Sigmoid colon (tissue), 4 donors: ENCODE measurements around the gene ASH1L.

Source experiments
- CTCF ChIP-seq, 4 experiments: fragments of 450-650 bp in 3 of 4; fragments of 200-600 bp in 1 of 4; IDR thresholded peaks; one replicate each; pipeline ENCODE4 v1.5.1; 2016 to 2019; ENCODE audit warnings: antibody characterized with exemption in 4 of 4, mild to moderate bottlenecking in 3 of 4, moderate library complexity in 2 of 4
- EP300 ChIP-seq, 4 donors: sonication (generic); formaldehyde crosslinking; IDR thresholded peaks; one replicate each; pipeline ENCODE4 v1.6.1; 2017; ENCODE audit warnings: antibody characterized with exemption in 4 of 4

- TF ChIP-seq CTCF (IDR thresholded peaks at IDR 0.05) (no peak), EP300 (IDR thresholded peaks at IDR 0.05) (no peak)
Observed at GRCh38 chr1:155507945-155508344, 54.7 kb downstream of the ASH1L start.
